Stromal cell of bone marrow (primary cell): ENCODE results near the gene CKAP4.
A peak's percentile ranks its signal among the peaks of the same experiment; 100 is the strongest.
"Not testable (repeated sequence)": the region's sequence is repeated elsewhere in the genome, so short reads cannot be mapped to it uniquely, and the experiment has no call there.

Source experiments
- DNase-seq: peaks from one replicate; pipeline ENCODE4 v3.0.0-alpha.2; 2012; ENCODE audit warnings: low read depth

CKAP4 gene, protein sequence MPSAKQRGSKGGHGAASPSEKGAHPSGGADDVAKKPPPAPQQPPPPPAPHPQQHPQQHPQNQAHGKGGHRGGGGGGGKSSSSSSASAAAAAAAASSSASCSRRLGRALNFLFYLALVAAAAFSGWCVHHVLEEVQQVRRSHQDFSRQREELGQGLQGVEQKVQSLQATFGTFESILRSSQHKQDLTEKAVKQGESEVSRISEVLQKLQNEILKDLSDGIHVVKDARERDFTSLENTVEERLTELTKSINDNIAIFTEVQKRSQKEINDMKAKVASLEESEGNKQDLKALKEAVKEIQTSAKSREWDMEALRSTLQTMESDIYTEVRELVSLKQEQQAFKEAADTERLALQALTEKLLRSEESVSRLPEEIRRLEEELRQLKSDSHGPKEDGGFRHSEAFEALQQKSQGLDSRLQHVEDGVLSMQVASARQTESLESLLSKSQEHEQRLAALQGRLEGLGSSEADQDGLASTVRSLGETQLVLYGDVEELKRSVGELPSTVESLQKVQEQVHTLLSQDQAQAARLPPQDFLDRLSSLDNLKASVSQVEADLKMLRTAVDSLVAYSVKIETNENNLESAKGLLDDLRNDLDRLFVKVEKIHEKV

DNA sequence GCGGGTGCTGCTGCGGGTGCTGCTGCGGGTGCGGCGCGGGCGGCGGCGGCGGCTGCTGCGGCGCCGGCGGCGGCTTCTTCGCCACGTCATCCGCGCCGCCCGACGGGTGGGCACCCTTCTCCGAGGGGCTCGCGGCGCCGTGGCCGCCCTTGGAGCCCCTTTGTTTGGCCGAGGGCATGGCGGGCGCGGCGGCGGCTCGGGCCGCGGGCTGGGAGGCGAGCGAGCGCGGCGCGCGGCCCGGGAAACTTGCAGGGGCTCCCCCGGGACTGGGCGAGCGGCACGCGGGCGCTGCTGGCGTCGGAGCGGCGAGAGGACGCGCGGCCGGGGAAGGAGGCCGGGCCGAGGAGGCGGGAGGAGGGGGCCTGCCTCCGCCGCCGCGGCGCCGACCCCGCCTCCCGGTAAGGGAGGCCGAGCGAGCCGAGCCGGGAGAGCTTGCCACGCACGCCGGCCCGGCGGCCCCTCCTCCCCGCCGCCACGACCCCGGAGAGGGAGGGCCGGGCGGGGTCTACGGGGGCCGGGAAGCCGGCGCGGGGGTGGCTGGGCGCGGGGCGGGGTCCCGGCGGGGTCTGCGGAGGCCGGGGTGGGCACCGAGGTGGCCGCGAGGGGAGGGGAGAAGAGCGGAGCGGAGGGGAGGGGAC is at the start of gene CKAP4:
TSS of gene CKAP4 (minus strand) at position 347 of the 638 bp plus-strand sequence. CDS start at position 178, 169 bp downstream.
- peak; percentile 76 for DNase-seq

DNA sequence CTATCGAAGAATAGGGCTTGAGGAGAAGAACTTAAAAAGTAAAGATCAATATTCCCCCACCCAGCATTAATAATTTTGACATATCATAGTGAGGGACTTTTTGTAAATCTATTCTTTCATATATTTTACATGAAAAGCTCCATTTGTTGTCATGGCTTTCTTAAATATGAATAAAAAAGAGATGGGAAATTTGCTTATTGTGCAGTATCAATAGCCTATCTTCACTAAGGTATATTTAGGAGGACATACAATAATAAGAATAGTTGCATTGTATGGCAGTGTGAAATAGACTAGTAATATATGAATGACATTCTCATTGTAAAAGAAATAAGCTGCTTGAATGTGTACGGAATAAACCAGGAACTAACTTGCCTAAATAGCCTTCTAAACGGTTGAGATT is 49.3 kb upstream of the CKAP4 start:
- DNase-seq = no peak

DNA sequence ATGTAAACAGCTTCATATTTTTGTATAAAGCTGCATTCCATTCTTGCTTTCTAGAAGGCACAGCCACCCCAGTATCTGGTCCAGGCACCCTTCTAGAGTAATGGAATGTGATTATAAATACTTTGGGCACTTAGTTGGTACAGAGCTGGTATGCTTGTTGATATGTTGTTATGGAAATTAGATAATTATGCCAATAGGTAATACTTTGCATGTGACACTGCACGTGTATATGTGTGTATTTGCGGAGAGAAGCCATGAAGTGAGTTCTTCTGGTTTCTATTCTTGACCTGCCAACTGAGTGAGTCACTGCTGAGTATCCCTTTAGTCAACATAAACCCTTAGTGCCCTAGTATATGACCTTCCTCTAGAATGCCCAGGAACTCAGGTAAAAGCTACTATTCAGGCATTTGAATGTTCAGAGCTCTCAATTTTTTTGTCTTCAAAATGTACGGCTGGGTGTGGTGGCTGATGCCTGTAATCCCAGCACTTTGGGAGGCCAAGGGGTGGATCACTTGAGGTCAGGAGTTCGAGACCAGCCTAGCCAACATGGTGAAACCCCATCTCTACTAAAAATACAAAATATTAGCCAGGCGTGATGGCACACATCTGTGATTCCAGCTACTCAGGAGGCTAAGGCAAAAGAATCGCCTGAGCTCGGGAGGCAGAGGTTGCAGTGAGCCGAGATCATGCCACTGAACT is 48.5 kb upstream of the CKAP4 start:
- DNase-seq = peak; percentile 53

DNA sequence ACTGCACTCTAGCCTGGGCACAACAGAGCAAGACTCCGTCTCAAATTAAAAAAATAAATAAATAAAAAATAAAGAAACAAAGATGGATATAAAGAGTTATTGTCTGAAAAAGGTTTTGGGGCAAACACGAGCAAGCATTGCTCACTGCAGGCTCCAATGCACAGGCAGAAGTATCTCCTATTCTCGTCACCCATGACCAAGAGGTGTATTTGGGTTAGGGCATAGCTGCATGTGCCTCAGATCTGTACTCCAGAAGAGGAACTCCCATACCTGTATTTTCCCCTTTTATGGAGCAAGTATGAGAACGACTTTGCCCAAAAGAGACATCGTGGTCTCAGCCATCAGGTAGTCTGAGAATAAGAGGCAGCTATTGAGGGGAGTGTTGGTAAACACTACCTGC is 44.5 kb upstream of the CKAP4 start:
- DNase-seq = no peak

DNA sequence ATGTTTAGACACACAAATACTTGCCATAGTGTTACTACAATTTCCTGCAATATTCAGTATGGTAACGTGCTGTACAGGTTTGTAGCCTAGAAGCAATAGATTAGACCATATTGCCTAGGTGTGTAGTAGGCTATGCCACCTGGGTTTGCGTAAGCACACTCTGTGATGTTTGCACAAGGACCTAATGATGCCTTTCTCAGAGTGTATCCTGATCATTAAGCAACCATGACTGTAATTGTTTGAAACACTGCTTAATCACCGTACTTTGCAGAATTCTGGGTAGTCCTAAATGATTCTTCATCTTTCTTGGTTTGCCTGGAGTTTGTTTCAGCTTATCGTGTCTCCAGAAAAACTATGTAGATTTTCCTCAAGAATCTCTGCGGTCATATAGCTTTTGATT is 43.5 kb upstream of the CKAP4 start:
- DNase-seq = no peak

DNA sequence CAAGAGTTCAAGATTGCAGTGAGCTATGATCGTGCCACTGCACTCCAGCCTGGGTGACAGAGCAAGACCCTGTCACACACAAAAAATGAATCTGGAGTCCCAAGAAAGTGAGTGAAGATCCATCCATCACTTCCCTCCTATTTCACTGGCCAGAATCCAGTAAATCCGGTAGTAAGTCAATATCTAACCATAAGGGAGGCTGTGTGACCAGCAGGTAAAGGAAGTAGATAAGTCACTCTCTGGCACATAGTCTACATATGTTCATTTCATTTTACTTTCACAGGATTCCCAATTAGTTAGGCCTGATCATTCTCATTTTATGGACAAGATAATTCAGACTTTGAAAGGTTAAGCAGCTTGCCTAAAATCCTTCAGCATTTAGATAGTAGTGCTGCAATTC is 42.8 kb upstream of the CKAP4 start:
- DNase-seq = no peak

DNA sequence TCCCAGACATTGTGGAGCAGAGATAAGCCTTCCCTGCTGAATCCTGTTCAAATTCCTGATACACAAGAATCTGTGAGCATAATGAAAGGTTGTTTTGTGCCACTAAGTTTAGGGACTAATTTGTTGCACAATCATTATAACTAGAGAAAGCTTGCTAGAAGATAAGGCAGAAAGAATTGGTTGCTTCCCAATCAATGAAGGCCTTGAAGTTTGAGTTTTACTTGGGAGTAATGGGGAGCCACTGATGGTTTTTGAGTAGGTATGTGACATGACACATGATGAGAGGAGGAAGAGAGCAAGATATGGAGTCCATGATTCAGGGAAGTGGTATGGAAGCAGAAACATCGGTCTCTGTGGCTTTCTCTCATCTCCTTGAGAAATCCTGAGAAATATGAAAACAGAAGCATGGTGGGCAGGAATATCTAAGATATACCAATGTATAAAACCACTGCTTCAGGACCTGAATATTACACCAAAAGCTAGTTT is 41.4 kb upstream of the CKAP4 start:
- no peak for DNase-seq

DNA sequence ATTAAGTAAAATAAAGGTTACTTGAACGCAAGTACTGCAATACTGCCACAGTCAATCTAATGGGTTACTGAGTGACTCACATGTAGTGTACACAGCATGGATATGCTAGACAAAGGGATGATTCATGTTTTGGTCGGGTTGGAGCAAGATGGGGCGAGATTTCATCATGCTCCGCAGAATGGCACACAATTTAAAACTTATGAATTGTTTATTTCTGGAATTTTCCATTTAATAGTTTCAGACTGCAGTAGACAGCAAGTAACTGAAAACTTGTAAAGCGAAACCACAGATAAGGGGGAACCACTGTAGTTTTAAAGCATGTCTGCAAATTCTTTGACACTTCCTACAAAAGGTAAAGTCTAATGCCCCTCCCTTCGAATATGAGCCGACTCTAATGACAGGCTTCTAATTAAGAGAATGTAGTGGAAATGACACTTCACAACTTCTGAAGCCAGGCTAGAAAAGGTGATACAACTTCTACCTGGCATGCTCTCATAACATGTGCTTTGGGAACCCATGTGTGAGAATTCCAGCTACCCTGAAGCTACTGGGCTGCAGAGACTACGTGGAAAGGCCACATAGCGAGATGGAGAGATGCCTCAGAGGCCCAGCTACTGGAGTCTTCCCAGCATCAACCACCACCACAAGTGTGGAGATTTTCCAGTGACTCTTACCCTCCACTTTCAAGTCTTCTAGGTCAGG is 40.8 kb upstream of the CKAP4 start:
- peak; percentile 80 for DNase-seq

DNA sequence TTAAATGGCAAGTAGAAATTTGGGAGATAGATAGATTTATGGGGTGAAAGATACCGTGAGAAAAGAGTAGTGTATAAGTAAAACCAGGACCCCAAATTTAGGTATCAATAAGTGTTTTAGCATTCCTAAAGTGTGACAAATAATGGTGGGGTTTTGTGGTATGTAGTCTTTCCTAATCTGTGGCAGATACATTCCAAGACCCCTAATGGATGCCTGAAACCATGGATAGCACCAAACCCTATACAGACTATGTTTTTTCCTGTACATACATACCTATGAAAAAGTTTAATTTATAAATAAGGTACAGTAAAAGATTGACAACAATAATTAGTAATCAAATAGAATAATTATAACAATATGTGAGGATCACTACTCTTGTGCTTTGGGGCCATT is 40.3 kb upstream of the CKAP4 start:
- no peak for DNase-seq

DNA sequence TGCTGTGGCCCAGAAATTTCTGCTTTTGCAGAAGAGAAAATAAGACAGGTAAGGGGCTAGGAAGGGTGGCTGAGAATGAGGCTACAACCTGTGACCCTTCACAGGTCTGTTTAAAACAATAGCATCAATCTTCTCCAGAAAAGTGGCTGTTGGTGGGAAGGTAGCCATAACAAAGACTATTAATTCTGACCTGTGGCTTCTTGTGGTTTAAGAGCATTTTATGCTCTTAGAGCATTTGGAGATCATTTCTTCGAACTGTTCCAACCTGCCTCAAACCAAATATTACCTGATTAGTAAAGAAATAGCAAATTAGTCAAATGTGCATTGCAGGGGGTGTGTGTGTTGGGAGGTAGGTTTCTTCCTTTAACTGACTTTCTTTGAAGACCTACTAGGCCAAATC is 39.5 kb upstream of the CKAP4 start:
- DNase-seq = no peak

DNA sequence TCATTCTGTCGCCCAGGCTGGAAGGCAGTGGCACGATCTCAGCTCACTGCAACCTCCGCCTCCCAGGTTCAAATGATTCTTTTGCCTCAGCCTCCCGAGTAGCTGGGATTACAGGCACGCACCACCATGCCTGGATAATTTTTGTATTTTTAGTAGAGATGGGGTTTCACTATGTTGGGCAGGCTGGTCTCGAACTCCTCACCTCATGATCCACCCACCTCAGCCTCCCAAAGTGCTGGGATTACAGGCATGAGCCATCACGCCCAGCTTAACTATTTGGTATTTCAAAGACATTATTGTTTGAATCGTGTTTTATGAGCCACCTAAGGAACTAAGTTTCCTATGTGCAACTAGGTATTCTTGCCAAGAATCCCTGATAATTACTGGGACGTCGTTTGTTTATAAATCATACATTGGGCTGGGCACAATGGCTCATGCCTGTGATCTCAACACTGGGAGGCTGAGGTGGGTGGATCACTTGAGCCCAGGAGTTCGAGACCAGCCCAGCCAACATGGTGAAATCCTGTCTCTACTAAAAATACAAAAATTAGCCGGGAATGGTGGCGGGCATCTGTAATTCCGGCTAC is 38.8 kb upstream of the CKAP4 start:
- DNase-seq = not testable (repeated sequence)

DNA sequence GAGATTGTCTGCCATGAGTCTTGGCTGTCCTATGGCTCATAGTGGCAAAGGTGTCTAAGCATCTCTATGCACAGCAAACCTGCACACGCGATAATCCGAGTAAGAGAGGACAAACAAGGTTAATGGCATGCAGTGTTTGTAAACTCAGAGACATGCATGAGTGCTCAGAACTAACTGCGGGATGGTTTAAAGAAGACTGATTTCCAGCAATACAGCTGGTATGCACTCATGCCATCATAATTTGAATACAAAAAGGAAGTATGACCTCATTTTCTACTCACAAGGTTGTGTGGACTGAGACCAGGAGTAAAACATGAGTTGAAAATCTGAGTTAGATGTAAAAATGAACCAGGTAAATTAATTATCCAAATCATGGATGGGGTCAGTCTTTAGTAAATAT is 38.2 kb upstream of the CKAP4 start:
- no peak for DNase-seq

DNA sequence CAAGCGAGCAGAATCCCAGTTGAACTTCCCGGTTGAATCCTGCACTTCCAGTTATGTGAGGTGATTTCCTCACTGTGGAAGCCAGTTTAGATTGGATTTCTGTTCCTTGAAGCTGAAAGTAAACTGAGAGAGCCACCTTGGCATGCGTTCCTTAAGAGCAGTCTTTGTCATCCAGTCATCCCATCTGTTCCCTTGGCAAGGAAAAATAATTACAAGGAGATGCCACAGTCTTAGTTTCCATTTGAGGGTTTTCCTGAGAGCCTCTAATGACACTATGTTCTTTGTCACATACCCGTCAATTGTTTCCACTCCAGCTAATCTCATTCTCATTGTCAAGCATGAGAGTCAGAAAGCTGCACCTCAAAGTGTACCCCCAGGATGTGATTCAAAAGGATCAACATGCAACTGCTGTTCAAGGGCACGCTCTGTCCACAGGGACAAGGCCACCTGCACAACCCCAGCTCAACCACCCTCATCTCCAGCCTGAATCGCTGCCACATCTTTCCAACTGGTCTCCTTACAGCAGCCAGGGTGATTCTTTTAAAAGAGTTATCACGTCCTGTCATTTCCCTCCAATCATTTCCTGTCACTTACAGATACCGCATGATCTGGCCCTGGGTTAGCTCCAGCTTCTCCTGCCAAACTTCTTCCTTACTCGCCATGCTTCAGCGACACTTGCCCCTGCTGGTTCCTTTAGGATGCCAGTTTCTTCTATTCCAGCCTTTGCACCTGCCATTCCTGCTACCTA is 36.7 kb upstream of the CKAP4 start:
- no peak for DNase-seq

DNA sequence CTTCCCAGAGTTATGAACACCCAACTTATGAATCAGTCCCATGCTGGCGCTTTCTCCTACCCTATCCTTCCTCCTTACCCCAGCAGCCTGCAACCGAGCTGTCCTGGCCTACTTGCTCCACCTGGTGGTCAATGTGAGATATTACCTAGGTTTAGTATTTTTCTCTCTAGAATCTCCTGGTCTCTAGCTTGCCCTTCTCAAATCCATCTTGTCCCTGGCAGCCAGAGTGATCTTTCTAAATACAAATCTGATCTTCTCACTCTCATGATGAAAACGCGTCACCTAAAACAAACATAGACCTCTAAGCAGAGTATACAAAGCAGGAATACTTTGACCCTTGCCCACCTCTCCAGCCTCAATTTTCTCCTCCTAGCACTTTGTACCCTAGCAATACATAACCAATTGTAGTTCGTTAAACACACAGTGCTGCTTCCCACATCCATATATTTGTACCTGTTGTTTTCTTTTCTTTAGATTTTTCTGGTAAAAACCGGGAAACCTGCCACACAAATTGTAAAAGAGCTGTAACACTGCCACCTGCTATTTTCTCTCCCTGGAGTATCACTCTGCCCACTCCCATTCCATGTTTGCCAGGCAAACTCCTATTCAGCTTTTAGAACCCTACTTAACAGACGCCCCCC is 34.8 kb upstream of the CKAP4 start:
- peak; percentile 40 for DNase-seq

DNA sequence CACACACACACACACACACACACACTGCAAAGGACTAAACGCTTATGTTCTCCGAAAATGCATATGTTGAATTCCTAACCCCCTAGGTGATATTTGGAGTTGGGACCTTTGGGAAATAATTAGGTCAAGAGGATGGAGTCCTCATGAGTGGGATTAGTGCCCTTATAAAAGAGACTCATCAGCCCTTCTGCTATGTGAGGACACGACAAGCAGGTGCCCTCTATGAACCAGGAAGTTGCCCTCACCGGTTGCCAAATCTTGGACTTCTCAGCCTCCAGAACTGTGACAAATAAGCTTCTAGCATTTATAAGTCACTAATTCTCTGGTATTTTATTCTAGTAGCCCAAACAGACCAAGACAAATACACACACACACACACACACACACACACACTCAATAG is 34.0 kb upstream of the CKAP4 start:
- no peak for DNase-seq

DNA sequence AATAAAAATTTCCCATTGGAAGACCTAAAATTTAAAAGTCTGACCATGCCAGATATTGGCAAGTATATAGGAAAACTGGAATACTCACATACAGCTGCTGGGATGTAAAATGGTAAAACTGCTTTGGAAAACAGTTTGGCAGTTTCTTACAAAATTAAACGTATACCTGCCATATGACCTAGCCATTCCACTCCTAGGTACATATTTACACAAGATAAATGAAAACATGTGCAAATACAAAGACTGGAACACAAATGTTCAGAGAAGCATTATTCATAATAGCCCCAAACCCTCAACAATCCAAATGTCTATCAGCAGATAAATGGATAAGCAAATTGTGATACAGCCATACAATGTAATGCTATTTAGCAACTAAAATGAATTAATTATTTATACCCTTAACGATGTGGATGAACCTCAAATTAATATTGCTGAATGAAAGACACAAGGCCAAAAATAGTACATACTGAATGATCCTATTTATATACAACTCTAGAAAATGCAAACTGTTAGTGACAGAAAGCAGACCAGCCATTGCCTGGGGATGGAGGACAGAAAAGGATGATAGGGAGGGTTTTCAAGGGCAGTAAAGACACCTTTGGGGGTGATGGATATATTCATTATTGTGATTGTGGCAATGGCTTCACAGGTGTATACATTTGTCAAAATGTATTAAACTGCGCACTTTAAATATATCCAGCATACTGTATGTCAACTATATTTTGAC is 33.4 kb upstream of the CKAP4 start:
- DNase-seq = no peak

DNA sequence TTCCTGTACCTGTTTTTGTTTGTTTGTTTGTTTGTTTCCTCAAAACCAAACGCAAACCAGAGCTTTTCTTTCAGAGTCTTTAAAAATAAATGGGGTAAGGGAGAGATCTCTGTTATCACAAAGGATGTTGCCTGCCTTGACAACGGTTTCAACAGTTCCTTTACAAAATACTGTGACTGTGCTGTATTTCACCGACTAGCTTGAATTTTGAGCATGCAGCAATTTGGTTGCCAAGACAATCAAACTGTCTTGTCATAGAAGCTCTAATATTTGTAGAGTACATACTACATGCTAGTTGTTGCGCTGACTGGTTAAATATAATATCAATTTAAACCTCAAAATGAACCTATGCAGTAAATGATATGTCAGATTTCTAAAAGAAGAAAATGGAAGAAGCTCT is 32.3 kb upstream of the CKAP4 start:
- DNase-seq = no peak

DNA sequence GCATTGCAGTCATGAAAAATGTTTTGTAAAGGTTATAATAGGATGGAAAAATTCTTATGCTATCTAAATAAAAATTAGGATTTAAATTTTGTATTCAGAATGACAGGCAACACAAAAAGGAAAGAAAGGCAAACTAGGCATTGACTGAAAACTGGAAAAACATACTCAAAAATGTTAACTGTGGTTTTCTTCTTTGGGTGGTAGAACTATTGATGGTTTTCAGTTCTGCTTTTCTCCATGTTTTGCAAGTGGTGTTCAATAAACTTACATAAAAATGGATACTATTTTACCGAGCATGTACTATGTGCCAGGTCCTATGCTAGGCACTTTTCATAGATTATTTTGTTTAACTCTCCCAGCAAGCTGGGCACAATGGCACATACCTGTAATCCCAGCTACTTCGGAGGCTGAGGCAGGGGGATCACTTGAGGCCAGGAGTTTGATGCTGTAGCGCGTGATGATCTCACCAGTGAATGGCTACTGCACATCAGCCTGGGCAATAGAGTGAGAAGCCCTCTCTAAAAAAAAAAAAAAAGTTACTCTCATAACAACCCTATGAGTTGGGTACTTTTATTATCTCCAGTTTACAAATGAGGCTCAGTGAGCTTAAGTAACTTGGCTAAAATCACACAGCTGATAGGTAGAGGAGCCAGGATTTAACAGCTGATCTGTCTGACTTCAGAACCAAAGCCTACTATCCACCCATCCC is 28.4 kb upstream of the CKAP4 start:
- no peak for DNase-seq

DNA sequence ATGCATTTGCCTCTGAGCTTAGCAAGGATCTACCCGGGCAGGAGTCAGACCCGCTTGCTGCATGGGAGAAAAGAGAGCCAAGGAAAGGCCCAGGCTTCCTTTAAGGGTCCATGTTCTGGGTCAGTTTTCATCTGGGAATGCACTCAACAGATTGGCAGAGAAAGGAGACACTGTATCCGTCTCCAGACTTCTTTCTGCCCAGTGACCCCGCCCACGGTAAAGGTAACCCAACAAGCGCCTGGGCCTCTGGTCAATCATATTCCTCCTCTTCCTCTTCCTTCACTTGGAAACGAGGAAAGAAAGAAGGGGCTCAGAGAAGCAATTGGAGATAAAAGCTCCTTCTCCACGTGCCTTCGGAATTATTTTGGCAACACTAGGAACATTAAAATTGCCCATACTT is 27.6 kb upstream of the CKAP4 start:
- no peak for DNase-seq
